GM21390 (cell line): Measurements from ENCODE around the gene IRAK3.

ENCODE experiments used
- ATAC-seq: cut with Tn5 transposase; IDR thresholded peaks from one replicate; pipeline ENCODE4 v1.9.1; 2021; ENCODE audit not compliant: unreplicated experiment

The IRAK3 gene

GRCh38 chr12:66188584-66189485 lies at the start of gene IRAK3:
IRAK3 (plus strand) TSS chr12:66189214; CDS start chr12:66189300, 86 bp downstream.
- ATAC-seq: peak; percentile 56

GRCh38 chr12:66139328-66139727 lies 49.7 kb upstream of the IRAK3 start:
- ATAC-seq: no peak

- ATAC-seq: no peak
Observed at GRCh38 chr12:66140731-66141130, 48.3 kb upstream of the IRAK3 start.

GRCh38 chr12:66141299-66141698 lies 47.7 kb upstream of the IRAK3 start:
- ATAC-seq: no peak

GRCh38 chr12:66142826-66143225 lies 46.2 kb upstream of the IRAK3 start:
- no peak for ATAC-seq

- ATAC-seq: no peak
Observed at GRCh38 chr12:66143868-66144267, 45.1 kb upstream of the IRAK3 start.

GRCh38 chr12:66144791-66145754 lies 43.9 kb upstream of the IRAK3 start:
- no peak for ATAC-seq

GRCh38 chr12:66149702-66150398 lies 39.2 kb upstream of the IRAK3 start:
- ATAC-seq: no peak

GRCh38 chr12:66152732-66153131 lies 36.3 kb upstream of the IRAK3 start:
- ATAC-seq: no peak

GRCh38 chr12:66154776-66155175 lies 34.2 kb upstream of the IRAK3 start:
- ATAC-seq: no peak

- no peak for ATAC-seq
Observed at GRCh38 chr12:66156654-66157053, 32.4 kb upstream of the IRAK3 start.

GRCh38 chr12:66159123-66159522 lies 29.9 kb upstream of the IRAK3 start:
- ATAC-seq: no peak

GRCh38 chr12:66160704-66161103 lies 28.3 kb upstream of the IRAK3 start:
- no peak for ATAC-seq

GRCh38 chr12:66162701-66163100 lies 26.3 kb upstream of the IRAK3 start:
- no peak for ATAC-seq

- ATAC-seq: no peak
Observed at GRCh38 chr12:66163289-66163688, 25.7 kb upstream of the IRAK3 start.

GRCh38 chr12:66164349-66164821 lies 24.6 kb upstream of the IRAK3 start:
- ATAC-seq: no peak

GRCh38 chr12:66165141-66165540 lies 23.9 kb upstream of the IRAK3 start:
- no peak for ATAC-seq

GRCh38 chr12:66166561-66166960 lies 22.5 kb upstream of the IRAK3 start:
- no peak for ATAC-seq

GRCh38 chr12:66168410-66168809 lies 20.6 kb upstream of the IRAK3 start:
- no peak for ATAC-seq

GRCh38 chr12:66169221-66170170 lies 19.5 kb upstream of the IRAK3 start, which contains the start of gene TMBIM4:
TMBIM4 (minus strand) TSS chr12:66169996; CDS start chr12:66169951, 45 bp downstream.
- peak; percentile 87 for ATAC-seq
